Ovary (tissue), 3 donors: ENCODE measurements around the gene ZNF217.

Experiments used
- POLR2A ChIP-seq: fragments of 450-650 bp; IDR thresholded peaks from one replicate; pipeline ENCODE4 v1.6.1; 2017; ENCODE audit warnings: antibody characterized with exemption, mild to moderate bottlenecking, moderate library complexity
- TF ChIP-seq, protein P1 (sequence below), 3 donors: fragments of 450-650 bp in 2 of 3; fragments of 200-600 bp in 1 of 3; IDR thresholded peaks; one replicate each; pipeline versions ENCODE4 v1.5.1 to v1.8.0; 2016 to 2022; ENCODE audit warnings: antibody characterized with exemption in 3 of 3, mild to moderate bottlenecking in 1 of 3
- donor health status: DM: no; HTN: no; CAD: no.

DNA sequence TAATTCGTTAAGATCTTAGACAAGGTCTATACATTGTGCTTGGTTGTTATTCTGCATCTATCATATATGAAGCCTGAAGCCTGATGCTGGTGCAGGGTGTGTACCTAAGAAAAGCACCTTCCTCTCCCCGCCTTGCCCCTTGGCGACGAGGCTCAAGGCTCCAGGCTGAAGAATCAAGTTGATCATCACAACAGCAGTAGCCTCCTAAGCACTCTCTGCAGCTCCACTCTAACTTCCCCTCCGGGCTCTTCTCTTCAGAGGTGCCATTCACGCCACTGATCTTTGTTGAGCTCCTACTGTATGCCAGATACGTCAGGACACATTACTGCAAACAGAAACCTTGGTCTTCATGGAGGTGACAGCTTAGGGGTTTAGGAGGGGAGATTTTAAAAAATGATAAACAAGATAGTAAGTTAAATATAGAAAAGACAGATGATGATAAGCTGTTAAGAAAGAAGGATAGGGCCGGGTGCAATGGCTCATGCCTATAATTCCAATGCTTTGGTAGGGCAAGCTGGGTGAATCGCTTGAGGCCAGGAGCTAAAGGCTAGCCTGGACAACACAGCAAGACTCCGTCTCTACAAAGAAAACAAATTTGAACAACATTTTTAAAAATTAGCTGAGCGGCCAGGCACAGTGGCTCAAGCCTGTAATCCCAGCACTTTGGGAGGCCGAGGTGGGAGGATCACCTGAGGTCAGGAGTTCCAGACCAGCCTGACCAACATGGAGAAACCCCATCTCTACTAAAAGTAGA lies 38.4 kb upstream of the ZNF217 start:
- TF ChIP-seq, protein P1, sequence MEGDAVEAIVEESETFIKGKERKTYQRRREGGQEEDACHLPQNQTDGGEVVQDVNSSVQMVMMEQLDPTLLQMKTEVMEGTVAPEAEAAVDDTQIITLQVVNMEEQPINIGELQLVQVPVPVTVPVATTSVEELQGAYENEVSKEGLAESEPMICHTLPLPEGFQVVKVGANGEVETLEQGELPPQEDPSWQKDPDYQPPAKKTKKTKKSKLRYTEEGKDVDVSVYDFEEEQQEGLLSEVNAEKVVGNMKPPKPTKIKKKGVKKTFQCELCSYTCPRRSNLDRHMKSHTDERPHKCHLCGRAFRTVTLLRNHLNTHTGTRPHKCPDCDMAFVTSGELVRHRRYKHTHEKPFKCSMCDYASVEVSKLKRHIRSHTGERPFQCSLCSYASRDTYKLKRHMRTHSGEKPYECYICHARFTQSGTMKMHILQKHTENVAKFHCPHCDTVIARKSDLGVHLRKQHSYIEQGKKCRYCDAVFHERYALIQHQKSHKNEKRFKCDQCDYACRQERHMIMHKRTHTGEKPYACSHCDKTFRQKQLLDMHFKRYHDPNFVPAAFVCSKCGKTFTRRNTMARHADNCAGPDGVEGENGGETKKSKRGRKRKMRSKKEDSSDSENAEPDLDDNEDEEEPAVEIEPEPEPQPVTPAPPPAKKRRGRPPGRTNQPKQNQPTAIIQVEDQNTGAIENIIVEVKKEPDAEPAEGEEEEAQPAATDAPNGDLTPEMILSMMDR (IDR thresholded peaks at IDR 0.05): no peak
- no peak for TF ChIP-seq POLR2A
